Left renal cortex interstitium (tissue), 4 donors: ENCODE measurements around the gene SLC39A7. TPM values are rescaled to one million over a fixed set of nuclear protein-coding genes. Genes with fewer than 3 reads are reported as not detected.

Experiments used
- DNase-seq, 4 donors: peaks; one replicate each; pipeline ENCODE4 v3.0.0-alpha.2; 2013; ENCODE audit warnings: low read depth in 4 of 4, low spot score in 2 of 4, missing footprints in 1 of 4
- polyA plus RNA-seq, 4 donors: library from polyadenylated mRNA; unstranded; fragments of 120-200 nt; gene quantifications; one replicate each; pipeline ENCODE4 v1.2.1, GENCODE V29; 2013; ENCODE audit not compliant: insufficient read length in 4 of 4

The SLC39A7 gene
- polyA plus RNA-seq, 4 donors, result 105 to 127 (median 111) TPM

DNA sequence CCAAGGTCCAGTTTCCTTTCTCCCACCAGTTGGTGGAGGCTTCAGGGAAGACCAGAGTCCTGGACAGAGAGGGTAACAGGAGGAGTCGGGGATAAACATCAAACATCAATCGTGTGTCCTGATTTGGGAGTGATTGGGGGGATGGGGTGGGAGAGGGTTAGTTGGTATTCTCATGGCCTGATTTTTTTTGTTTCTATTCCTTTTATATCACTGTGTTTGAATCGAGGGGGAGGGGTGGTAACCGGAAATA, 3.4 kb downstream of the SLC39A7 start:
- DNase-seq, result no peak

DNA sequence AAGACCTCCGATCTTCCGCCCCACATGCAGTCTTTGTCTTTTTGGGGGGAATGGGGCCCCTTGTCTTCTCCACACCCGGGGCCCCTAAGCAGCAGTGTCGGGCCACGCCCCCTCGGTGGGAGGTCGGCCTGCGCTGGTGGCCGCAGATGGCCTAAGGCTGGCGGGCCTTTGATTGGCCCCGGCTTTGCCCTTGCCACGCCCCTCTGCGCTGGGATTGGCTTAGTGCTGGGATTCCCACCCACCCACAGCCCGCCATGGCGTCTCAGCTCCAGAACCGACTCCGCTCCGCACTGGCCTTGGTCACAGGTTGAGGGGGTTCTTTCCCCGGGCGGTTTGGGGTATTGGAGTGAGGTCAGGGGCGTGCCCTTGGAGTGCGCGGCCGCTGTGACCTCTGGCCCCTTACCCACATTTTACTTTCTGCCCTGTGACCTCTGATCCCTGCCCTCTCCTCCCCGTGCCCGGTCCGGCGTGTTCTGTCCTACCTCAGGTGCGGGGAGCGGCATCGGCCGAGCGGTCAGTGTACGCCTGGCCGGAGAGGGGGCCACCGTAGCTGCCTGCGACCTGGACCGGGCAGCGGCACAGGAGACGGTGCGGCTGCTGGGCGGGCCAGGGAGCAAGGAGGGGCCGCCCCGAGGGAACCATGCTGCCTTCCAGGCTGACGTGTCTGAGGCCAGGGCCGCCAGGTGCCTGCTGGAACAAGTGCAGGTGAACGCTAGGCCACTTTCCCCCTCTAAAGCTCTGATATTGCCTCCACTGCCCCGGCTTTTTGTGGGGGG, 3.9 kb downstream of the SLC39A7 start, which contains the start of gene HSD17B8:
Gene HSD17B8 (plus strand): TSS at position 241 of the 776 bp plus-strand sequence. CDS start 14 bp downstream, at position 255.
- peak in 3 of 4 donors; percentile 75 to 90 (median 84) for DNase-seq

DNA sequence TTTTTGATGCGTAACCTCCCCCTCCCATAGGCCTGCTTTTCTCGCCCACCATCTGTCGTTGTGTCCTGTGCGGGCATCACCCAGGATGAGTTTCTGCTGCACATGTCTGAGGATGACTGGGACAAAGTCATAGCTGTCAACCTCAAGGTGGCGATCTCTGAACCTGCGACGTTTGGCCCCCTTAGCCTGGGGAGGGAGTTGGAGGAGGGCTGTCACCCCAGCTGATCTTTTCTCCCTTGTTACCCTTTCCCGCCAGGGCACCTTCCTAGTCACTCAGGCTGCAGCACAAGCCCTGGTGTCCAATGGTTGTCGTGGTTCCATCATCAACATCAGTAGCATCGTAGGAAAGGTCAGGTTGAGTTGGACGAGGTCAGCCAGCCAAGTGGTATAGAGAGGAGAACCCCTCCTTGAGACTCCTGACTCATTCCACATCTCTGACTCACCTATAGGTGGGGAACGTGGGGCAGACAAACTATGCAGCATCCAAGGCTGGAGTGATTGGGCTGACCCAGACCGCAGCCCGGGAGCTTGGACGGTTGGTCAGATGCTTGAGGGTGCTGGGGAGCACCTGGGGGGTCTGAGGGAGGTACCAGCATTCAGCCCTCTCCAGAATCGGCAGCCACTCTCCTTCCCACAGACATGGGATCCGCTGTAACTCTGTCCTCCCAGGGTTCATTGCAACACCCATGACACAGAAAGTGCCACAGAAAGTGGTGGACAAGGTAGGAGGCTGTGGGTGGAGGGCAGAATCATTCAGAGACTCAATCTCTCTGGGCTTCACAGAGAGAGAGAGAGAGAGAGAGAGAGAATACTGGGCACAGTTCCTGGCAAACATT, 4.7 kb downstream of the SLC39A7 start:
- no peak for DNase-seq

DNA sequence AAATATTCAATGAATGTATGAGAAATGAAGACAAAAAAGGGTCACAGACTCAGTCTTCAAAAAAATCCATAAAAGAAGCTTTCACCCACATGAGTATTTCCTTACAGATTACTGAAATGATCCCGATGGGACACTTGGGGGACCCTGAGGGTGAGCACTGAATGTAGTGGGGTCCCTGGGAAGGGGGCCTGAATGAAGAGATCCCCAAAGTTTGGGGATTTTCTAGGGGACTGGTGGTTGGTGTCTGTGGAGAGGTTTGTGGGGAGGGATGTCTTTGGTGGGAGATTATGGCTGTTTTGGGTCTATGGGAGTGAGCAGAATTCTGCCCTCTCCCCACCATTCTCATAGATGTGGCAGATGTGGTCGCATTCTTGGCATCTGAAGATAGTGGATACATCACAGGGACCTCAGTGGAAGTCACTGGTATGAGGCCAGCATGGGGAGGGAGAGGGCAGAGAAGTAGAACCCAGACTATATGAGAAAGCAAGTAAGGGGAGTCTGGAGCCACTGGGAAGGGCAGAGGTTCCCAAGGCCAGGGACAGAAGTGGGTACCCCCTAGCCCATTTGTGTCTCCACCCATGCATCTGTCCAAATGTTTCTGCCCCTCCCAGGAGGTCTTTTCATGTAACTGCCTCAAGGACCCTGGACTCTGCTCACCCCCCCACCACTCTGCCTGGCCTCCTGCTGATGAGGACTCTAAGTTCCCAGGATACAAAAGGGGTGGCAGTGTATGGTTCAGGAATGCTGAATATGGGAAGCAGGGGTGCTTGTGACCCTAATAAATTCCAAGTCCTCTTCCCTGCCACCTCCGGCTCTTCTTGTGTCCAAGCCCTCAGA, 5.6 kb downstream of the SLC39A7 start:
- DNase-seq, result no peak

DNA sequence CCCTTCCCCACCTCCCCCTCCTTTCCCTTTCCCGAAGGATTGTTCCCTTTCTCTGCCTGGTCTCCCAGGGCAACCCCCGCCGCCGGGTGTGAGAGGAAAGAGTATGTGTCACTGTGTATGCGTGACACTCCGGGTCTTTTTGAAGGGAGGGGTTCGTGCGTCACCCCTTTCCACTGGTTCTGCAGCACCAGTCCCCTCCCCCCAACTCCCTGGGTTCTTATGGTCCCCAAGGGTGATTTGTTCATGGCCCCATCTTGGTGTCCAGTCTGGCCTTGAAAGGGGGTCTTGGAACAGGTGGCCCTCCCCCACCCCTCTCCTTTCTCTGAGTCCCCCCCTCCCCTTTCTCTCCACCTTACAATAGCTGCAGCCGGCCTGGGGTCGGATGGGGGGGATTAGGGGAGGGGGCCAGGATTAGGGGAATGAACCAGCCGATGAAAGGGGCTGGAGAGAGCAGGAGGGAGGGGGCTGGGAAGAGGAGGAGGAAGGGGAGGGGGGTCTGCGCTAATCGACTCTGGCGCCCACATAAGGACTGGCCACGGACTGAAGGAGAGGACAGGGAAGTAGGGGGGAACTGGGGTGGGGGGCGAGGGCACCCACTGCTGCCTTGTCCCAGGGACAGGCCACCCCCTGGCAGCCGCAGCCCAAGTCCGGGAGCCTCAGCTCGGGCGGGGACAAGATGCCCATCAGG, 6.3 kb downstream of the SLC39A7 start:
- DNase-seq, result no peak

DNA sequence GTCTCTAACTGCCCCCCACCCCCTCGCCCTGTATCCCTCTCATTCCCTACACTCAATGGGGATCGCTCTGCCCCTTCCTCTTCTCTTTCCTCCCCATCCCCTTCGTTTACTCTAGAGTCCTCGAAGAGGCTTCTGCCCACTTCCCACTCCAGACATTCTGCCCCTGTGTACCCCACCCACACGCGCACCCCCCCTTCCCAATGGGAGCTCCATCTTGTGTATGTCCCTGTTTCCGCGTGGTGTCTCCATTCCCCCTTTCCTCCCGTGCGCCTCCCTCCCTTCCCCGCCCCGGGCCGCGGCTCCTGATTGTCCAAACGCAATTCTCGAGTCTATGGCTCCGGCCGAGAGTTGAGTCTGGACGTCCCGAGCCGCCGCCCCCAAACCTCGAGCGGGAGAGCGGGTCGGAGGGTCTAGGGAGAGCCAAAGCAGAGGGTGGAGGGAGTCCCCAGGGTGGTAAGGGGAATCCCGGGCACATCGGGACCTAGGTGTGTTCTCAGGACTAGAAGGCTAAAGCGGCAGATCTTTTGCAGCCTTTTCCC, 7.0 kb downstream of the SLC39A7 start:
- peak in 1 of 4 donors; percentile 45 for DNase-seq

DNA sequence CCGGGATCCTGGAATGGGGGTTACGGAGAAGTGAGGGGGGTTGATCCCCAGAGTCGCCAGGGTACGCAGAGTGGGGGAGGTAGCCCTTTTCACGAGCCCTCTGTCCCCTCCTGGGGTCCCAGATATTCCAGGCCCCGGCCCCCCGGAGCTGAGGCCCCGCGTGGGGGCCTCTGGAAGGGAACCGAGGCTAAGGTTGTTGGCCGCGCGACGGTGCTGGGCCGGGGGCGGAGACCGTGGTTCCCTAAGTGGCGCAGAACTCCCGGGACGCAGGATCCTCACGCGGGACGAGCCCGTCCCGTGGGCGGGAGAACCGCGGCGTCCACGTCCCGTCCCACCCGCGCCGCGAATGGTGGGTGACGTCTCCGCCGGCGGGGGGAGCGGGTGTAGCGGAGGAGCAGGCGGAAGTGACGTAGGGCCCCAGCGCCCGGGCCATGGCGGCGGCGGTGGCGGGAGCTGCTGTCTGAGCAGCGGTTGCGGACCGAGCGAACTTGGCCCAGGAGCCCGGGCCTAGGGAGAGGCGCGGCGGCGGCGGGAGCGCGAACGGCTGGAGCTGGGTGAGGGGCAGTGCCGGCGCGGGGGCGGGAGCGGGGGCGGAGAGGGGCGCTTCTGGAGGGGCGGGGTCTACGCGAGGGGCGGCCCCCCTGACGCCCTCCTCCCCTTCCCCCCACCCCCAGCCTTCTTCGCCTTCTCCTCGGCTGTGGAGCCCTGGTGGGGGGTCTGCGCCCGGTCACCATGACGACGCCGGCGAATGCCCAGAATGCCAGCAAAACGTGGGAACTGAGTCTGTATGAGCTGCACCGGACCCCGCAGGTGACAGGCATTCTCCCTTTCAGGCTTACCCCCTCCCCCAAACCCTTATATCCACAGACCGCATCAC, 7.7 kb downstream of the SLC39A7 start, which contains the start of gene RING1:
Gene RING1 (plus strand): TSS at position 410 of the 877 bp plus-strand sequence. CDS start 323 bp downstream, at position 733.
- peak in 2 of 4 donors; percentile 61 to 70 for DNase-seq

DNA sequence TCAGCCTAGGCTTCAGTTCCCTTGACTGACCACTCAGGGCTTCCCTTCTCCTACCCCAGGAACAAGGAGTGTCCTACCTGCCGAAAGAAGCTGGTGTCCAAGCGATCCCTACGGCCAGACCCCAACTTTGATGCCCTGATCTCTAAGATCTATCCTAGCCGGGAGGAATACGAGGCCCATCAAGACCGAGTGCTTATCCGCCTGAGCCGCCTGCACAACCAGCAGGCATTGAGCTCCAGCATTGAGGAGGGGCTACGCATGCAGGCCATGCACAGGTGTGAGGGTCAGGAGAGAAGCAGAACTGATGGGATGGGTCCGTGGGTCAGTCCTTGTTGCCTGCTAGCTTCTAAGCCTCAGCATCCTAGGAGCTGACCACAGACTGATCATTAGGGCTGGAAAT, 9.2 kb downstream of the SLC39A7 start:
- DNase-seq, result no peak

DNA sequence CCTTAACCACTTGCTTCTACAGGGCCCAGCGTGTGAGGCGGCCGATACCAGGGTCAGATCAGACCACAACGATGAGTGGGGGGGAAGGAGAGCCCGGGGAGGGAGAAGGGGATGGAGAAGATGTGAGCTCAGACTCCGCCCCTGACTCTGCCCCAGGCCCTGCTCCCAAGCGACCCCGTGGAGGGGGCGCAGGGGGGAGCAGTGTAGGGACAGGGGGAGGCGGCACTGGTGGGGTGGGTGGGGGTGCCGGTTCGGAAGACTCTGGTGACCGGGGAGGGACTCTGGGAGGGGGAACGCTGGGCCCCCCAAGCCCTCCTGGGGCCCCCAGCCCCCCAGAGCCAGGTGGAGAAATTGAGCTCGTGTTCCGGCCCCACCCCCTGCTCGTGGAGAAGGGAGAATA, 10.5 kb downstream of the SLC39A7 start:
- no peak for DNase-seq

DNA sequence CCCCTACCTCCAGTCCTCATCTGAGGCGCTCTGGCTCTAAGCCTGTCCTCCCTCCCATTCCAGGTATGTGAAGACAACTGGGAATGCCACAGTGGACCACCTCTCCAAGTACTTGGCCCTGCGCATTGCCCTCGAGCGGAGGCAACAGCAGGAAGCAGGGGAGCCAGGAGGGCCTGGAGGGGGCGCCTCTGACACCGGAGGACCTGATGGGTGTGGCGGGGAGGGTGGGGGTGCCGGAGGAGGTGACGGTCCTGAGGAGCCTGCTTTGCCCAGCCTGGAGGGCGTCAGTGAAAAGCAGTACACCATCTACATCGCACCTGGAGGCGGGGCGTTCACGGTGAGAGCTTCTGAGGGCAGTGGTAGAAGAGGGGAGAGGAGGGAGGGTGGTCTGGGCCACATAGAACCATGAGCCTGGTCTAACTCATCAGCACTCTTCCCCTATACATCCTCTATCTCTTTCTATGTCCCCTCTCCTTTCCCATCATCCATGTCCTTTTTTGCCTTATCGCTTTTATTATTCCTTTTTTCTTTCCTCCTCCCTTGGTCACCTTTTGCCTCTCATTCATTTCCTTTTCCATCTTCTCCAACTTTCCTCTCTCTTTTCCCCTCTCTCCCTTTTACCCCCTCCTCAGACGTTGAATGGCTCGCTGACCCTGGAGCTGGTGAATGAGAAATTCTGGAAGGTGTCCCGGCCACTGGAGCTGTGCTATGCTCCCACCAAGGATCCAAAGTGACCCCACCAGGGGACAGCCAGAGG, 11.2 kb downstream of the SLC39A7 start:
- no peak for DNase-seq

DNA sequence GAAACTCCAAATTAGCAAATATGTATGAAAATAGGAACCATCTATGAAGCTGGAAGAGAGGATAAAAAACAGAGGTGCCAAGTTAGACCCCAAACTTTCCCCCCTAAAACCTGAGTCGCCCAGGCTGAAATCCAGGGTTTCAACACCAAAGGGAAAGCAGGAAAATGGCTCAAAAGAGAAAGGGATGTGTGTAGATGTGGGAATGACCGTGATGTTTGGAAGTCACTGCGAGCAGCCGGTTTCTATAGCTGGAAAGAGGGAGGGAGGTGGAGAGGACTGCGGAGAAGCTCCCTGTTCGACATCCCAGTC, 12.1 kb downstream of the SLC39A7 start:
- no peak for DNase-seq

DNA sequence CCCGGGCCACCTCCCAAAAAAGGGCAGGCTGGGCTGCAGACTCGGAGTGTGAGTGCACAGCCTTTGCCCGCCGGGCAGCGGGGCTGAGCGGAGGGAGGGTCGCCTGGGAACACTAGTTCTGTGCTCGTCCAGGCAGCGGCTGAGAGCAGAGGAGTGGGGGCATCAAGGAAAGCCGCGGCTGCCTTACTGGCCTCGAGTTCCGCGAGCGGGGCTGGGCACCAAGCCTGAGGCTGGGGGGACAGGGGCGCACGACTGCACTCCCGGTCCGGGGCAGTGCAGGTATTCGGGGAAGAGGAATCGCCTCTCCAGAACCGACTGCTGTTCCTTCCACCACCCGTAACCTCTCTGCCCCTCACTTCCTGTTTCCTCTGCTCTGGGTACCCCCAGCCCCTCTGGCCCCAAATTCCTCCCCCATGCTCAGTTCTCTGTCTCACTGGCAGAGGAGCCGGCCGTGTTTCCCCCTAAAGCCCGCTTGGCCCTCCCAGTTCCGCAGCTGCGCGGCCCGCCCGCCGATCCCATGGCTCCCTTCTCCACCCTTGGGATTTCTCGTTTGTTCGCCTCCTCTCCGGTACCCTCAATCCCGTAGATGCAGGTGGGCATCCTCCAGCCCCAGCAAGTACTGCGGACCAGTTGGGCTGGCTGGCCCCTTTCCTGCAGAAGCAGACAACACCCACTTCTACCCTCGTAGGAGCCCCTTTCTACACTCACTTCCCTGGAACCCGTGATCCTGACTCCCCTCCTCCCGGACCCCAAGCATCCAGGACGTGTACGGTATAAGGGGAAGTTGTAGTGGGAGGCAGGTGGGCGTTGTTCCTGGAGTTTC, 12.7 kb downstream of the SLC39A7 start:
- DNase-seq, result no peak

DNA sequence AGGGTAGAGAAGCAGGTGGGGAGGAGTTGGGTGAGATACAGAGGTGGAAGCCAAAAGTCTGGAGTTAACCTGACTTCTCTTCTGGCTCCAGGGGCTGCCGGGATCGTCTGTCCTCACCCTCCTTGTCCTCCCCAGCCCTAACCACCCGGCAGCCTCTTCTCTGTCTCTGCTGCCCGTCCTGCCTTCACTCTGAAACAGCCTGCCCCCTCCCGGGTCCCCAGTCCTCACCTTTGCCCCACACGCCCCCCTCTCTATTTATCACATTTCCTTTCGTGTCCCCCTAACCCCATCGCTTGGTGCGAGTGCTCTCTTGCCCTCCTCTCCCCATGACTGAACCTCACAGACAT, 13.3 kb downstream of the SLC39A7 start:
- no peak for DNase-seq

DNA sequence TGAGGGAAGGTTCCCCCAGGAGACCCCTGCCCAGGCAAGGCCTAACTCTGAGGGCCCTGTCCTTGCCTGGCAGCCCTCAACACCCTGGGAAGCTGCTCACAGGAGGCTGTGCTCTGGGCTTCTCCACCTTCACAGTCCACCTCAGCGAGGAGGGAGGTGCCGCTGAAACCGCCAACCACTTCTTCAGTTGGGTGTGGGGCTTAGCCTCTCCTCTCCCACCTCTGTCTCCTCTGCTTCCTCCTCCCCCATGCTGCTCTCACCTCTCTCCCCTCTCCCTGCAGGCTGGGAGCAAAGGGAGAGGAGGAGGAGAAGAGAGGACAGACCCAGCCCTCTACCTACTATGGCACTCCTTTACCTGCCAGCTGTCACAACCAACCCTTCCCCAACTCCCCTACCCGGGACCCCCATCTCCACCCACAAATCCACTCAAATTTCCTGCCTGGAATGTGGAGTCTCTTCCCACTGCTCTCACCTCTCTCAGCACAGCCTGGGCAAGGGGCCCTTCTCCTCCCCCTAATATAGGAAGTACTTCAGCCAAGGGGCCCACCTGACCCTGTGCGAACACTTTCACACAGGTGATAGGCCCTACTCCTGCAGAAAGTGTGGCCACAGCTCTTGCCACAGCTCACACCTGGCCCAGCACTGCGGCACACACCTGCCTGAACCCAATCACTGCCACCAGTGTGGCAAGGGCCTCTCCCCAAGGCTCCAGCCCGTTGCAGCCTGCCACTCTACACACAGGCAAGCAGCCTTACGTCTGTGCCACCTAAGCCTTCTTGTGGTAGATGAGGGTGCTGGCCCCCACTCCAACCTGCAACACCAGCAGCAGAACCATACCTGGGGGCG, 14.8 kb downstream of the SLC39A7 start:
- no peak for DNase-seq

DNA sequence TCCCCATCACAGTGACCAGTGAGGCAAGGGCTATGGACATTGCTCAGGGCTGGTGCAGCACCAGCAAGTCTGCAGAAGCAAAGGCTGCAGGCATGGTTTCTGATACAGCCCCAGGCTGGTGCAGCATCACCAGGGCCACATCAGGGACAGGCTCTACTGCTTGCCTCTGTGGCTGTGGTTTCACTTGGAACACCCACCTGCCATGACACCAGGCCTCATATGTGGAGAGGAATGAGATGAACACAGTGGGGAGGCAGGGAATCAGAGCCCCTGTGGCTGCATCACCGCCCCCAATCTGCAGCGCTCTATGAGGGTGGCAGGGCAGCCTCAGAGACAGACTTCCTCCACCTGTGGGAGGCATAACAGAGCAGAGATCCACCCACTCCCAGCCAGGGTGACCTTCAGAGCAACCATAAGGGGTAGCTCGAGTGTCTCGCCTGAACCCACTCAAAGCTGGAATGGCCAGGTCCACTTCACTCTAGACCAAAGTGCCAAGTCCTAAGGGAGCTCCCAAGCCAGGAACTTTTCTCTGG, 15.5 kb downstream of the SLC39A7 start:
- no peak for DNase-seq

DNA sequence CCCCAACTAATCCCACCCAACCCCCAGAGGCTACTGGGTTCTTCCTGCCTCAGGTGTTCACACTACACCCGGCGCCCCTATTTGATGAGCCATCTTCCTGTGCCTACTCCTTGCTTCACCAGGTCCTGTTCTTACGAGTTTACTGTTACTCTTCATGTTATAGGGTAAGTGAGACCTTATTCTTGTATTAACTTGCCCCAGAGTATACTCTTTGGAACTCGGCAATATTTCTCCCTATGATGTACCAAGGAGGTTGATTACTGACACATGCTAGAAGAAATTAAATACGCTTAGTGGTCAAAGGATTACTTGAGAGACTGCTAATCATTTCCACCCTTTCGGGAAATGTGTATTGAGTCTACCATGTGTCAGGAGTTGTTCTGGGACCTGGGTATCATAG, 16.6 kb downstream of the SLC39A7 start:
- no peak for DNase-seq

DNA sequence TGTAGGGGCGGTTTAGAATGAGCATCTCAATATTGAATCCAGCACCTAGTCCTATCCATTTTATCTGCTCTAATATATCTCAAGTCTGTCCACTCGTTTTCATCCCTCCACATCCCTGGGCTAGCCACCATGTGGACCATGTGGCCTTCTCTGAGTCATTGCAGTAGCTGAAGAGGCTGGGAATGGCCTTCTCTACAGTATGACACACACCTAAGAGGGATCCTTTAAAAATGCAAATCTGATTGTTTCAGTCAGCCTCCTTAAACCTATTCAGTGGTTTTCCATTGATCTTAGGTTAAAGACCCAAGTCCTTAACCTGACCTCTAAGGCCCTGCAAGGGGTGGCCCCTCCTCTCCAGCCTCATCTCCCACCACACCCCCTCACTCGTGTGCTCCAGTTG, 17.0 kb downstream of the SLC39A7 start:
- no peak for DNase-seq
